Fibroblast of skin of abdomen (primary cell): ENCODE data around the gene FRAS1.

Experiments
- DNase-seq: peaks from one replicate; pipeline ENCODE4 v3.0.0-alpha.2; 2013

FRAS1 gene

DNA sequence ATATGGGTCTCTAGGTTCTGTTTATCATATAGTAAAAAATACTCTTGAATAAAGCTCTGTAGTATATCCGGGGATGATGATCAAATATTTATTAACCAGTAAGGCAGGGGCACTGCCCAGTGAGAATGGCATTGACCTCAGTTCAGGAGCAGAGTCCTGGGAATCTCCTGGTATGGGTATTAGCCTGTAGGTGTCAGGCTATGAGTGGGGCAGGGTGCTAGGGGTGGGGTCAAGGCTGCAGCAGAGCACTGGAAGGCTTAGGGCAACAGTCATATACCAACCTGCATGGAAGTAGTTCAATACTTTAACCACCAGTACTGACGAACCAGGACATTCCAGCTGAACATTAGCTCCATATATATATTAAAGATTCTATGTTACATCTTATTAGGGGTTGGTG lies 274.1 kb downstream of the FRAS1 start:
- no peak for DNase-seq

DNA sequence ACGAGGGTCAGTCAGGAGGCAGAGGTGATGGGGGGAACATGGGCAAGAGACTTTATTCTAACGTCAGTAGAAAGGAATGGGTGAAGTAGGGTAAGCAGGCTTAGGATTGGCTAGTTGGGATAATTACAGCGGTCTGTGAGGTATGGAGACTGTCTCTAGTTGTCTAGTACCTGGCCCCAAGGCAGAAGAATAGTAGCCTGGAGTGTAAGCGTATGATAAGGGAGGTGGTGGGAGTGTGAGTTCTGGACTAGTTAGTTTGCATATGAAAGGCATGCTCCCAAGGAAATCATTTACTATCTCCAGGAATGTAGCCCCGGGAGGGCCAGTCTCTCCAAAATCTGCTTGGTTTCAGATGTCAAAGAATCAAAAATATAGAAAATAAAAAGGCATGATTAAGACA lies 274.8 kb downstream of the FRAS1 start:
- DNase-seq: no peak

DNA sequence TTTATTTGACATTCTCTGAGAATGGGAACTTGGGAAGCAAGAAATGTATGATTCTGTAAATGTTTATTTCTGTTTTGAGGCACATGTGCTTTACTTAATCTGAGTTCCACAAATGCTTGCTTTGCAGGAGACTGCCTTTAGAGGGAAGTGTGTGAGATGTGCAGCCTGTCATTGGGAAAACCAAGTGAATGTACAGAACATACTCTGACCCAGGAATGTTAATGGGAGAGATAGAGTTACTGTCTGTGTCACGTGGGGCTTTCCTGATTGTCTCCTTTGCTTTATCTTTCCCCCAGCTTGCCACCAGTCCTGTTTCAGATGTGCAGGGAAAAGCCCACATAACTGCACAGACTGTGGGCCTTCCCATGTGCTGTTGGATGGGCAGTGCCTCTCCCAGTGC lies 275.9 kb downstream of the FRAS1 start:
- DNase-seq: no peak

GRCh38 chr4:78336093-78336943 lies 279.2 kb downstream of the FRAS1 start:
- peak; percentile 29 for DNase-seq

- peak; percentile 48 for DNase-seq
Observed at GRCh38 chr4:78337244-78338020, 280.3 kb downstream of the FRAS1 start.

- no peak for DNase-seq
Observed at GRCh38 chr4:78342125-78342524, 285.0 kb downstream of the FRAS1 start.

- no peak for DNase-seq
Observed at GRCh38 chr4:78343682-78344081, 286.6 kb downstream of the FRAS1 start.

- DNase-seq: no peak
Observed at GRCh38 chr4:78345237-78345636, 288.1 kb downstream of the FRAS1 start.

DNA sequence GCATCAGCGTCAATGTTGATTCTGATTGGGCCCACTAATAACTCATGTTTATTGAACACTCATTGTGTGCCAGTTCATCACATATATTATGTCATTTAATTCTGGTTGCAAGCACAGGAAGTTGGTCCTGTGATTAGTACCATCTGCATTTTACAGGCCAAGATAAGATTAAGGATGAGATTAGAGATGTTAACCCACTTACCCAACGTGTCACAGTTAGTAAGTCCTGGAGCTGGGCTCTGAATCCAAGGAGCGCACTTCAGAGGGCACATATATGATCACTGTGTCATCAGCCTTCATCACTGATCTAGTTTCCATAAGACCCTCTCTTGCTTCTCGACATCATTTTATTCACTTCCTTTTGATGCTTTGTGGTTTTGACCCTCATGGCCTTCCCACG lies 289.1 kb downstream of the FRAS1 start:
- DNase-seq: no peak

GRCh38 chr4:78347527-78347926 lies 290.4 kb downstream of the FRAS1 start:
- DNase-seq: no peak

DNA sequence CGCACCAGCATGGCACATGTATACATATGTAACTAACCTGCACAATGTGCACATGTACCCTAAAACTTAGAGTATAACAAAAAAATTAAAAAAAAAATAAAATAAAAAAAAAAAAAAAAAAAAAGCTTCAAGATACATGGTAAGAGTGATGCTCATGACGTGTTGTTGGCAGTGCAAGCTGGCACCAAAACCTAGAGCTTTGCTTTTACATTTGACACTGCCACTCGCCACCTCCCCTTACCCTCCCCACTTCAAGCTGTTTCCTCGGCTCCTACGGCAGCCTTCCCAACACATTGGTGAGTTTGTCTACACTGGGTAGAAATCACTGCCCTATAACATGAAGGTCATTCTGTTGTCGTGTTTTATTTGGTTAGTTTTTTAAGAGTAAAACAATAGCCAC lies 296.8 kb downstream of the FRAS1 start:
- no peak for DNase-seq

- DNase-seq: no peak
Observed at GRCh38 chr4:78354782-78355181, 297.7 kb downstream of the FRAS1 start.

- peak; percentile 60 for DNase-seq
Observed at GRCh38 chr4:78355306-78355705, 298.2 kb downstream of the FRAS1 start.

DNA sequence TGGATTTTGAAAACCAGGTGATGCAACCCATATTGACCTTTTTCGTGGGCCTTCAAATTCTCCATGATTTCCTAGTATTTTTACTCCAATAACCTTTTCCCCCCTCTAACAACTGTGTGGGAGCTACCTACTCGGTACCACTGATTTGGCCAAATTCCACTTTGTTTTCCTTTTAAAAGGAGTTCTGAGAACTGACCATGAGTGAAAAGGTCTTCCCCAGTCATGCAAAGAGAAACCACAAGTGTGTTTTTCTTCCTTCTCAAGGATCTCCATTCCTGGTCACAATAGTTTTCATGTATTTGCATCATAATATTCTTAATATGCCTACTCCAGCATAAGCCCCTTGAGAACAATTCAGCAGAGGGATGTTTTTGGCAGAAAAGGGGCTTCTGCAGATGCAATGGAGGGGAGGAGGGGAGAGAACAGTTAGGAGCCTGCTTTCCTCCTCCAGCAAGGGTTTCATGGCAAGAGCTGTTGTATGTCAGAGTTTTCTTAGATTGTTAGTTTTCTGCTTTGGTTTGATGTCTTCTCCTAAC lies 299.2 kb downstream of the FRAS1 start:
- no peak for DNase-seq

DNA sequence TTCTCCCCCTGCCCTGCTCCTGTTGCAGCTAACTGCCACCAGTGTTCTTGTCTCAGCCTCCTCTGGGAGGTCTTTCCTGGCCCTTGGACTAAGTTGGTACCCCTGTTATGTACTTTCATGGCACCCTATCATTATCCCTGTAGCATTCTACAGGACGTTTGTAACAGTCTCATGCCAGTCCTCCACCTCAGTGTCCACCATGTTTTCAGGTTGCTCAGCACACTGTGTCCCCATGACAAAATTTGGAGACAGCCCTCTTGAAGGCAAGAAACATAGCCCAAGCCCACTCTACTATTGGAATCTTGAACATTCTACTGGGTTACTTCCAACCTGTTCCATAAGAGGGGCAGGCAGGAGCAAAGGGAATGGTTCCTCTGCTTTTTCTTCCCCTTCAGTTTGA lies 300.0 kb downstream of the FRAS1 start:
- DNase-seq: no peak

- no peak for DNase-seq
Observed at GRCh38 chr4:78360466-78360865, 303.3 kb downstream of the FRAS1 start.

DNA sequence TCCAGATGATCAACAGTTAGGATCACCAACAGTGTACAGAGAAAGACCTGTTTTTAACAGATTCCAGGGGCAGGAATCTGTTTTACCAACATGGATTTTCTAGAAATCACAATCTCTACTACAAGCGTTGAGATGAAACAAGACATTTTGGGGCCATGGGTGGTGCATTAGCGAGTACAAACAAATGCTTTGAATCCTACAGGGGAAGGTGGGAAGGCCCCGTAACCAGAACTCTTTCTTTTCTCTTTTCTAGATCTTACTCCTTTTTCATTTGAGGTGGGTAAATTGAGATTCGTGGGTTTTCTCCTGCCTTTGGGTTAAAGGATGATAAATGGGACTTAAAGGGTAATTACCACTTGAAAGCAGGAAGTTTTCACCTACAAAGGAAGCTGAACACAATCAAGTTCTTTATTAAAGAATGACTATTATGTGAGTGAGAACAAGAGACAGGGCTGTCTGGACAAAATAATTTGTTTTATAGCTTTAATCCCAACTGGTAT lies 304.5 kb downstream of the FRAS1 start:
- no peak for DNase-seq

- no peak for DNase-seq
Observed at GRCh38 chr4:78362310-78362709, 305.2 kb downstream of the FRAS1 start.

DNA sequence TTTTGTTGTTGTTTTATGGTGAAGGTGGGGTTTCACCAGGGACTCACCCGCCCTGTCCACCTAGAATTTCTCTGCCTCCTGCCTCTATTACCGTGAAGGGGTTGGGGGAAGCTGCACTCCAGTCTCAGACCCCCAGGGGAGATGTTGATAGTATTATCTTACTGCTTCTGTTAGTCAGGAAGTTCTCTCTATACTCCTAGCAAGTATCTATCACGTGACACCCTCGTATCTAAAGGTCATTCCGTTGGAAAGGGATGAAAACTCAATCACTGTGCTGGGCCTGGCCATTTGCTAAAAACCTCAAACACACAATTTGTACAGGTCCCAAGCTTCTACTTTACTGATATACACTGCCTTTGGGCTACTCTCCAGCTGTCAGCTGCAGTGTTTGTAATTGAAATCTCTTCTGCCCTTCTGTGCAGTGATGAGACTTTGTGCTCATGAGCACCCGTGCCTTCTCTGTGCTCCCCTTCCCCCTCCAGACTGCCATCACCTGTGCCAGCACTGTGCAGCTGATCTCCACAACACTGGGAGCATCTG lies 306.0 kb downstream of the FRAS1 start:
- DNase-seq: no peak

- DNase-seq: peak; percentile 51
Observed at GRCh38 chr4:78369679-78370078, 312.6 kb downstream of the FRAS1 start.

- peak; percentile 33 for DNase-seq
Observed at GRCh38 chr4:78370631-78371372, 313.7 kb downstream of the FRAS1 start.

GRCh38 chr4:78372355-78372988 lies 315.3 kb downstream of the FRAS1 start:
- no peak for DNase-seq
